ENCODE measurements around the gene SSR1.
"Not testable (repeated sequence)": the region's sequence is repeated elsewhere in the genome, so short reads cannot be mapped to it uniquely, and the experiment has no call there.

SSR1 gene

GRCh38 chr6:7270320-7271204 lies 42.4 kb downstream of the SSR1 start:
- TF ChIP-seq CTCF (IDR thresholded peaks at IDR 0.05; ENCODE audit: extremely low read depth, missing control alignments), result no peak
- DNase-seq (ENCODE audit: low spot score), result no peak

GRCh38 chr6:7269816-7270215 lies 43.2 kb downstream of the SSR1 start:
- TF ChIP-seq CTCF (IDR thresholded peaks at IDR 0.05; ENCODE audit: extremely low read depth, missing control alignments), result no peak
- DNase-seq (ENCODE audit: low spot score), result no peak

GRCh38 chr6:7268816-7269555 lies 44.0 kb downstream of the SSR1 start:
- DNase-seq (ENCODE audit: low spot score), result no peak
- TF ChIP-seq CTCF (IDR thresholded peaks at IDR 0.05; ENCODE audit: extremely low read depth, missing control alignments), result no peak

GRCh38 chr6:7268362-7268761 lies 44.6 kb downstream of the SSR1 start:
- no peak for TF ChIP-seq CTCF (IDR thresholded peaks at IDR 0.05; ENCODE audit: extremely low read depth, missing control alignments)
- DNase-seq (ENCODE audit: low spot score), result no peak

- no peak for TF ChIP-seq CTCF (IDR thresholded peaks at IDR 0.05; ENCODE audit: extremely low read depth, missing control alignments)
- no peak for DNase-seq (ENCODE audit: low spot score)
Observed at GRCh38 chr6:7267466-7268091, 45.4 kb downstream of the SSR1 start.

- DNase-seq (ENCODE audit: low spot score), result no peak
- no peak for TF ChIP-seq CTCF (IDR thresholded peaks at IDR 0.05; ENCODE audit: extremely low read depth, missing control alignments)
Observed at GRCh38 chr6:7267071-7267465, 45.9 kb downstream of the SSR1 start.

GRCh38 chr6:7265385-7265726 lies 47.6 kb downstream of the SSR1 start:
- DNase-seq (ENCODE audit: low spot score), result not testable (repeated sequence)

Measured in GM20000 (cell line).